GM21526 (cell line): Measurements from ENCODE around the gene DAND5.
A peak's percentile ranks its signal among the peaks of the same experiment; 100 is the strongest.
"Not testable (repeated sequence)": the region's sequence is repeated elsewhere in the genome, so short reads cannot be mapped to it uniquely, and the experiment has no call there.

Experiments
- ATAC-seq: cut with Tn5 transposase; IDR thresholded peaks from one replicate; pipeline ENCODE4 v1.9.1; 2021; ENCODE audit warnings: moderate library complexity; ENCODE audit not compliant: unreplicated experiment, low FRiP score

DAND5 gene

GRCh38 chr19:12965017-12965811 lies 4.2 kb upstream of the DAND5 start:
- peak; percentile 49 for ATAC-seq

- no peak for ATAC-seq
These were observed 3.6 kb upstream of the DAND5 start for GRCh38 chr19:12965812-12966135.

- ATAC-seq, result no peak
These were observed 1.5 kb upstream of the DAND5 start for GRCh38 chr19:12967907-12968306.

- ATAC-seq, result no peak
These were observed 869 bp downstream of the DAND5 start for GRCh38 chr19:12970070-12970820.

GRCh38 chr19:12973236-12973635 lies 3.9 kb downstream of the DAND5 start:
- no peak for ATAC-seq

- ATAC-seq, result no peak
These were observed 5.2 kb downstream of the DAND5 start for GRCh38 chr19:12974301-12975220.

- no peak for ATAC-seq
These were observed 5.9 kb downstream of the DAND5 start for GRCh38 chr19:12975221-12975741.

GRCh38 chr19:12976109-12976508 lies 6.7 kb downstream of the DAND5 start:
- not testable (repeated sequence) for ATAC-seq

GRCh38 chr19:12979974-12980373 lies 10.6 kb downstream of the DAND5 start:
- no peak for ATAC-seq

- ATAC-seq, result no peak
These were observed 13.3 kb downstream of the DAND5 start for GRCh38 chr19:12982648-12983047.

GRCh38 chr19:12983091-12983490 lies 13.7 kb downstream of the DAND5 start:
- no peak for ATAC-seq

GRCh38 chr19:12983542-12984142 lies 14.3 kb downstream of the DAND5 start:
- no peak for ATAC-seq

GRCh38 chr19:12984143-12984627 lies 14.8 kb downstream of the DAND5 start:
- no peak for ATAC-seq

- ATAC-seq, result no peak
These were observed 15.3 kb downstream of the DAND5 start for GRCh38 chr19:12984683-12985048.

GRCh38 chr19:12985049-12985776 lies 15.8 kb downstream of the DAND5 start:
- ATAC-seq, result no peak

- ATAC-seq, result no peak
These were observed 17.4 kb downstream of the DAND5 start for GRCh38 chr19:12986726-12987125.

- ATAC-seq, result no peak
These were observed 17.8 kb downstream of the DAND5 start for GRCh38 chr19:12987190-12987589.

GRCh38 chr19:12987781-12988180 lies 18.4 kb downstream of the DAND5 start:
- ATAC-seq, result no peak

GRCh38 chr19:12990431-12990830 lies 21.1 kb downstream of the DAND5 start:
- ATAC-seq, result no peak

GRCh38 chr19:12990853-12991252 lies 21.5 kb downstream of the DAND5 start:
- no peak for ATAC-seq
